ENCODE data around the gene FGF8. TPM values are rescaled to one million over a fixed set of nuclear protein-coding genes. Genes with fewer than 3 reads are reported as not detected.

FGF8 gene, protein sequence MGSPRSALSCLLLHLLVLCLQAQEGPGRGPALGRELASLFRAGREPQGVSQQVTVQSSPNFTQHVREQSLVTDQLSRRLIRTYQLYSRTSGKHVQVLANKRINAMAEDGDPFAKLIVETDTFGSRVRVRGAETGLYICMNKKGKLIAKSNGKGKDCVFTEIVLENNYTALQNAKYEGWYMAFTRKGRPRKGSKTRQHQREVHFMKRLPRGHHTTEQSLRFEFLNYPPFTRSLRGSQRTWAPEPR
- total RNA-seq (2021; ENCODE audit: unreplicated experiment) (0.39 TPM), Bru-seq, nascent RNA (percentile 43 among the genes with signal in this experiment), BruChase-seq, experiment 1, labeled RNA remaining after a 2-hour chase (percentile 38 among the genes with signal in this experiment), BruChase-seq, experiment 2, labeled RNA remaining after a 6-hour chase (percentile 32 among the genes with signal in this experiment)
- polyA plus RNA-seq (2012; ENCODE audit: insufficient read length), result 0.48 TPM
- long read RNA-seq, result 0 reads

DNA sequence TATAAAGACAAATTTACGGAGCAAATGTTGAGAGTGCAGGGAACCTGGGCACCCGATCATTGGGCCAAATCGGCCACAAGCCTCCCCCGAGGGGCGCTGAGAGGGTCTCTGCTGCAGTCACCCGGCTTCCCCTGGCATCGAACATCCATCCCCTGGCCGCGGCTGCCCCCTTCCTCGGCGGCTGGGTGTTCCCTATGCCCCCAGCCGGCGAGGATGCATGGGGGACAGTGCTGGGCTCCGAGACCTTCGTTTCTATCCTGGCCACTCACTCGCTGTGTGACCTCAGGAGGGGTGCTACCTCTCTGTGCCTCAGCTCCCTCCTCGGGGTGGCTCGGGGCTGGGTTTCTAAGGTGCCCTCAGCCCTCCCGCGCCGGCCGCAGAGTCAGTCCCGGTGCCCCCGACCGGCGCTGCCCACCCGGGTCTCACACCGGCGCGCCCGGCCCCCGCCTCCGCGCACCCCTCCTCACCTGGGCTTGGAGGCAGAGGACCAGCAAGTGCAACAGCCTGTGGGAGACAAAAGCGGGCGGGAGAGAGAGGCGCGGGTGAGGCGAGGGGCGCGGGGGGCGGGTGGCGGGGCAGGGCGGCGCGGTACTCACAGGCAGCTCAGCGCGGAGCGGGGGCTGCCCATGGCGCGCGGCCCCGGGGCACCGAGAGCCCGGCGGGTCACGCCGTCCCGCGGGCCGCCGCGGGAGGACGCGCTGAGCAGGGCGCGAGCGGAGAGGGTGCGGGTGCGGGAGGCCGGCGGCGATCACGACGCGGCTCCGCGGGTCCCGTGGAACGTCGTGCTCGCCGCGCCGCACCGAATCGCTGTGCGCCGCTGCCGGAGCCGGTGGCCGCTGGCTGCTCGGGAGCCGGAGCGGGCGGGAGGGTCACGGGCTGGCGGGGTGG, at the start of gene FGF8:
Gene FGF8, minus strand, starts transcription at position 842 of the 888 bp plus-strand sequence. Its CDS starts 214 bp downstream, at position 628.
- DNase-seq (ENCODE audit: low read depth, low spot score) (no peak), ATAC-seq (no peak)
- H3K27ac ChIP-seq (ENCODE audit: low read length), result no peak within 1 kb of the TSS
- no peaks in the 10 kb centered on the region for H3K9me3 ChIP-seq (ENCODE audit: control insufficient read depth, insufficient read depth, low read depth, low read length)
- intact Hi-C loops (cut with micrococcal nuclease; ENCODE audit: unreplicated experiment), result no loop called here
- no TSS peak for BruUV-seq (replicated peaks)
- ChIA-PET CTCF (no interaction called here), POLR2A (no interaction called here)
- peaks cover 6% of the 10 kb centered on the region for H3K4me1 ChIP-seq (ENCODE audit: control insufficient read depth, insufficient read depth, low read length)
- H3K4me3 ChIP-seq (ENCODE audit: low read depth in 2 of 2, low read length in 2 of 2), result peak within 1 kb of the TSS in 1 of 2 experiments; percentile 21; a peak in 2 of 4 replicates
- no peaks in the 10 kb centered on the region; the same call in 1 of the 2 replicates for H3K27me3 ChIP-seq (ENCODE audit: control insufficient read depth, insufficient read depth, low read length)
- in situ Hi-C loops (cut with HindIII; ENCODE audit: low pct_unique_long_range_greater_than_20kb, low sequenced_read_pairs), result no loop called here
- H3K36me3 ChIP-seq (ENCODE audit: control insufficient read depth, insufficient read depth, low read length), result no peaks in the 10 kb centered on the region
- no peak for TF ChIP-seq POLR2AphosphoS5 (IDR thresholded peaks at IDR 0.05; ENCODE audit: low read depth, low read length)
- no peak for TF ChIP-seq TCF7L2 (IDR thresholded peaks at IDR 0.05; ENCODE audit: low read depth, low read length)
- TF ChIP-seq, protein P1, sequence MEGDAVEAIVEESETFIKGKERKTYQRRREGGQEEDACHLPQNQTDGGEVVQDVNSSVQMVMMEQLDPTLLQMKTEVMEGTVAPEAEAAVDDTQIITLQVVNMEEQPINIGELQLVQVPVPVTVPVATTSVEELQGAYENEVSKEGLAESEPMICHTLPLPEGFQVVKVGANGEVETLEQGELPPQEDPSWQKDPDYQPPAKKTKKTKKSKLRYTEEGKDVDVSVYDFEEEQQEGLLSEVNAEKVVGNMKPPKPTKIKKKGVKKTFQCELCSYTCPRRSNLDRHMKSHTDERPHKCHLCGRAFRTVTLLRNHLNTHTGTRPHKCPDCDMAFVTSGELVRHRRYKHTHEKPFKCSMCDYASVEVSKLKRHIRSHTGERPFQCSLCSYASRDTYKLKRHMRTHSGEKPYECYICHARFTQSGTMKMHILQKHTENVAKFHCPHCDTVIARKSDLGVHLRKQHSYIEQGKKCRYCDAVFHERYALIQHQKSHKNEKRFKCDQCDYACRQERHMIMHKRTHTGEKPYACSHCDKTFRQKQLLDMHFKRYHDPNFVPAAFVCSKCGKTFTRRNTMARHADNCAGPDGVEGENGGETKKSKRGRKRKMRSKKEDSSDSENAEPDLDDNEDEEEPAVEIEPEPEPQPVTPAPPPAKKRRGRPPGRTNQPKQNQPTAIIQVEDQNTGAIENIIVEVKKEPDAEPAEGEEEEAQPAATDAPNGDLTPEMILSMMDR (IDR thresholded peaks at IDR 0.05), result no peak
- no peak for TF ChIP-seq SIN3A (IDR thresholded peaks at IDR 0.05; ENCODE audit: borderline replicate concordance, insufficient read depth, low read depth, low read length)
- TF ChIP-seq, protein P2, sequence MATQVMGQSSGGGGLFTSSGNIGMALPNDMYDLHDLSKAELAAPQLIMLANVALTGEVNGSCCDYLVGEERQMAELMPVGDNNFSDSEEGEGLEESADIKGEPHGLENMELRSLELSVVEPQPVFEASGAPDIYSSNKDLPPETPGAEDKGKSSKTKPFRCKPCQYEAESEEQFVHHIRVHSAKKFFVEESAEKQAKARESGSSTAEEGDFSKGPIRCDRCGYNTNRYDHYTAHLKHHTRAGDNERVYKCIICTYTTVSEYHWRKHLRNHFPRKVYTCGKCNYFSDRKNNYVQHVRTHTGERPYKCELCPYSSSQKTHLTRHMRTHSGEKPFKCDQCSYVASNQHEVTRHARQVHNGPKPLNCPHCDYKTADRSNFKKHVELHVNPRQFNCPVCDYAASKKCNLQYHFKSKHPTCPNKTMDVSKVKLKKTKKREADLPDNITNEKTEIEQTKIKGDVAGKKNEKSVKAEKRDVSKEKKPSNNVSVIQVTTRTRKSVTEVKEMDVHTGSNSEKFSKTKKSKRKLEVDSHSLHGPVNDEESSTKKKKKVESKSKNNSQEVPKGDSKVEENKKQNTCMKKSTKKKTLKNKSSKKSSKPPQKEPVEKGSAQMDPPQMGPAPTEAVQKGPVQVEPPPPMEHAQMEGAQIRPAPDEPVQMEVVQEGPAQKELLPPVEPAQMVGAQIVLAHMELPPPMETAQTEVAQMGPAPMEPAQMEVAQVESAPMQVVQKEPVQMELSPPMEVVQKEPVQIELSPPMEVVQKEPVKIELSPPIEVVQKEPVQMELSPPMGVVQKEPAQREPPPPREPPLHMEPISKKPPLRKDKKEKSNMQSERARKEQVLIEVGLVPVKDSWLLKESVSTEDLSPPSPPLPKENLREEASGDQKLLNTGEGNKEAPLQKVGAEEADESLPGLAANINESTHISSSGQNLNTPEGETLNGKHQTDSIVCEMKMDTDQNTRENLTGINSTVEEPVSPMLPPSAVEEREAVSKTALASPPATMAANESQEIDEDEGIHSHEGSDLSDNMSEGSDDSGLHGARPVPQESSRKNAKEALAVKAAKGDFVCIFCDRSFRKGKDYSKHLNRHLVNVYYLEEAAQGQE (IDR thresholded peaks at IDR 0.05; ENCODE audit: insufficient read depth in 1 of 2, low read depth in 2 of 2, low read length in 1 of 2), result no peak

DNA sequence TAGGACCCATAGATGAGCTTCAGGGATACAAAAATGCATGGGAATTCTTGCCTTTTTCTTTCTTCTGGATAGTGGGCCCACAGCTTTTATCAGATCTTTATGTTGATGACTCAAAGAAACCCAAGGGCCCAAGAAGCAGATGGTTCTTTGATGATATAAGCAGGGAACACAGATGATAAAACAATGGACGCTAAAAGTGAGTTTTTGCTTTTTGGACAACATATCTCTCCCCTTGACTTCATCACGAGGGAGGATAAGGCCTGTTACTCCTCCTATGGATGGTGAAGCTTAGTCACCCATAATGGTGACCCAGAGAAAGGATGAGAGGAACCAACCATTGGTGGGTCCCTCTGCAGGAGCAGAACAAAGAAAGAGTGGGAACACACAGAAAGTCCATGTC, 48.8 kb upstream of the FGF8 start:
- no peak overlapping the region for H3K27ac ChIP-seq (ENCODE audit: low read length)
- ATAC-seq (no peak), DNase-seq (ENCODE audit: low read depth, low spot score) (no peak)
- H3K36me3 ChIP-seq (ENCODE audit: control insufficient read depth, insufficient read depth, low read length), result no peaks in the 10 kb centered on the region
- BruUV-seq (replicated peaks), result no TSS peak
- no peaks in the 10 kb centered on the region for H3K27me3 ChIP-seq (ENCODE audit: control insufficient read depth, insufficient read depth, low read length)
- intact Hi-C loops (cut with micrococcal nuclease; ENCODE audit: unreplicated experiment), result no loop called here
- no peak overlapping the region for H3K4me3 ChIP-seq (ENCODE audit: low read depth in 2 of 2, low read length in 2 of 2)
- ChIA-PET POLR2A (no interaction called here), CTCF (no interaction called here)
- TF ChIP-seq POLR2AphosphoS5 (IDR thresholded peaks at IDR 0.05; ENCODE audit: low read depth, low read length) (no peak), TCF7L2 (IDR thresholded peaks at IDR 0.05; ENCODE audit: low read depth, low read length) (no peak), SIN3A (IDR thresholded peaks at IDR 0.05; ENCODE audit: borderline replicate concordance, insufficient read depth, low read depth, low read length) (no peak)
- TF ChIP-seq, protein P2 (IDR thresholded peaks at IDR 0.05; ENCODE audit: insufficient read depth in 1 of 2, low read depth in 2 of 2, low read length in 1 of 2), result no peak
- TF ChIP-seq, protein P1 (IDR thresholded peaks at IDR 0.05), result no peak
- H3K4me1 ChIP-seq (ENCODE audit: control insufficient read depth, insufficient read depth, low read length), result 0 out of 2 replicates have a peak, but pooled peaks cover under 1% of the 10 kb centered on the region
- in situ Hi-C loops (cut with HindIII; ENCODE audit: low pct_unique_long_range_greater_than_20kb, low sequenced_read_pairs), result no loop called here
- H3K9me3 ChIP-seq (ENCODE audit: control insufficient read depth, insufficient read depth, low read depth, low read length), result no peaks in the 10 kb centered on the region
